Adrenal gland (tissue), 5 donors: ENCODE measurements around the gene ZNF445.

Experiments
- CTCF ChIP-seq, 6 experiments: fragments of 450-650 bp in 4 of 6; fragments of 200-600 bp in 2 of 6; sonication (generic) in 1 of 6; IDR thresholded peaks; 1 replicate in 5 of 6; 2 replicates in 1 of 6; pipeline versions ENCODE4 v1.5.1 to v1.8.0; 2016 to 2021; ENCODE audit warnings: antibody characterized with exemption in 6 of 6, mild to moderate bottlenecking in 2 of 6, moderate library complexity in 1 of 6
- POLR2A ChIP-seq, 2 donors: fragments of 450-650 bp; IDR thresholded peaks; one replicate each; pipeline ENCODE4 v1.6.1; 2017; ENCODE audit warnings: antibody characterized with exemption in 2 of 2, mild to moderate bottlenecking in 2 of 2, moderate library complexity in 1 of 2
- donor health status: DM: no; HTN: no; CAD: no.

GRCh38 chr3:44476181-44476611 is 1.3 kb downstream of the ZNF445 start:
- TF ChIP-seq CTCF (IDR thresholded peaks at IDR 0.05): no peak
- TF ChIP-seq POLR2A (IDR thresholded peaks at IDR 0.05): no peak
